Testis (tissue), 3 donors: ENCODE measurements around the gene MED25. TPM values are rescaled to one million over a fixed set of nuclear protein-coding genes. Genes with fewer than 3 reads are reported as not detected.

Experiments
- DNase-seq: peaks from one replicate; pipeline ENCODE4 v3.0.0-alpha.2; 2019
- H3K27ac ChIP-seq, 2 donors: fragments of 200-600 bp; sonication (generic); one replicate each; pipeline ENCODE4 v1.5.1; 2019
- H3K27me3 ChIP-seq: fragments of 200-600 bp; sonication (generic); one replicate; pipeline ENCODE4 v1.5.1; 2019
- H3K36me3 ChIP-seq: fragments of 200-600 bp; sonication (generic); one replicate; pipeline ENCODE4 v1.5.1; 2017; ENCODE audit warnings: low read depth; ENCODE audit errors: missing control alignments
- H3K4me1 ChIP-seq: fragments of 200-600 bp; sonication (generic); one replicate; pipeline ENCODE4 v1.5.1; 2019
- H3K4me3 ChIP-seq, 2 donors: fragments of 200-600 bp; sonication (generic); one replicate each; pipeline ENCODE4 v1.5.1; 2017 to 2019
- H3K9me3 ChIP-seq: fragments of 200-600 bp; sonication (generic); one replicate; pipeline ENCODE4 v1.5.1; 2017
- POLR2A ChIP-seq: fragments of 450-650 bp; IDR thresholded peaks from one replicate; pipeline ENCODE4 v1.6.1; 2017; ENCODE audit warnings: antibody characterized with exemption, mild to moderate bottlenecking, moderate library complexity
- WGBS, 2 donors: methylation state at CpG; one replicate each; pipeline ENCODE4 v1.1.5; 2018; 5-methylcytosine and 5-hydroxymethylcytosine counted together
- intact Hi-C: fragments of 100-400 bp; cut with DNase I; formaldehyde crosslinking; loops from one replicate; pipeline ENCODE4 v1.15.1; 2023; ENCODE audit warnings: low total_unique reads
- polyA plus RNA-seq: library from polyadenylated mRNA; stranded (reverse); fragments of 350-450 nt; fragmentation: Illumina TruSeq; extraction: RNeasy Lipid Tissue Mini Kit (QIAGEN cat#74804); gene quantifications from one replicate; pipeline ENCODE4 v1.2.3, GENCODE V29; 2014; ENCODE audit warnings: low read depth, low replicate concordance; ENCODE audit not compliant: insufficient read depth
- total RNA-seq, 2 donors: library from RNA; depleted of rRNA; stranded (reverse); fragments of >200 nt; gene quantifications; one replicate each; pipeline ENCODE4 v1.2.3, GENCODE V29; 2016
- TF ChIP-seq, protein P1 (sequence below), 3 experiments: fragments of 450-650 bp in 2 of 3; fragments of 200-600 bp in 1 of 3; sonication (generic) in 1 of 3; IDR thresholded peaks; one replicate each; pipeline ENCODE4 v1.5.1; 2016 to 2019; ENCODE audit warnings: antibody characterized with exemption in 3 of 3, mild to moderate bottlenecking in 2 of 3, moderate library complexity in 1 of 3

MED25 gene
- total and polyA plus RNA-seq, 3 donors from 2014 or later = 156 to 246 (median 244) TPM

DNA sequence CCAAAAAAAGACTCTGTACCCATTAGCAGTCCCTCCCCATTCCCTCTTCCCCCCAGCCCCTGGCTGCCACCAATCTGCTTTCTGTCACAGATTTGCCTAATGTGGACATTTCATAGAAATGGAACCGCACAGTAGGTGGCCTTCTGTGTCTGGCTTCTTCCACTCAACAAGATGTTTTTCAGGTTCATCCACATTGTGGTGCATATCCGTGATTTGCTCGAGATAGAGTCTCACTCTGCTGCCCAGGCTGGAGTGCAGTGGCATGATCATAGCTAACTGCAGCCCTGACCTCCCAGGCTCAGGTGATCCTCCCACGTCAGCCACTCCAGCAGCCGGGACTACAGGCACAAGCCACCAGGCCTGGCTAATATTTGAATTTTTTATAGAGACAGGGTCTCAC, 30.3 kb upstream of the MED25 start:
- Histone ChIP-seq H3K4me3 (no peak overlapping the region), H3K36me3 (no peaks in the 10 kb centered on the region), H3K27ac (peak overlapping the region; percentile 59 to 76), H3K9me3 (no peaks in the 10 kb centered on the region), H3K27me3 (no peaks in the 10 kb centered on the region), H3K4me1 (peaks cover 50% of the 10 kb centered on the region)
- TF ChIP-seq POLR2A = no peak
- TF ChIP-seq, protein P1, sequence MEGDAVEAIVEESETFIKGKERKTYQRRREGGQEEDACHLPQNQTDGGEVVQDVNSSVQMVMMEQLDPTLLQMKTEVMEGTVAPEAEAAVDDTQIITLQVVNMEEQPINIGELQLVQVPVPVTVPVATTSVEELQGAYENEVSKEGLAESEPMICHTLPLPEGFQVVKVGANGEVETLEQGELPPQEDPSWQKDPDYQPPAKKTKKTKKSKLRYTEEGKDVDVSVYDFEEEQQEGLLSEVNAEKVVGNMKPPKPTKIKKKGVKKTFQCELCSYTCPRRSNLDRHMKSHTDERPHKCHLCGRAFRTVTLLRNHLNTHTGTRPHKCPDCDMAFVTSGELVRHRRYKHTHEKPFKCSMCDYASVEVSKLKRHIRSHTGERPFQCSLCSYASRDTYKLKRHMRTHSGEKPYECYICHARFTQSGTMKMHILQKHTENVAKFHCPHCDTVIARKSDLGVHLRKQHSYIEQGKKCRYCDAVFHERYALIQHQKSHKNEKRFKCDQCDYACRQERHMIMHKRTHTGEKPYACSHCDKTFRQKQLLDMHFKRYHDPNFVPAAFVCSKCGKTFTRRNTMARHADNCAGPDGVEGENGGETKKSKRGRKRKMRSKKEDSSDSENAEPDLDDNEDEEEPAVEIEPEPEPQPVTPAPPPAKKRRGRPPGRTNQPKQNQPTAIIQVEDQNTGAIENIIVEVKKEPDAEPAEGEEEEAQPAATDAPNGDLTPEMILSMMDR (IDR thresholded peaks at IDR 0.05) = no peak
- WGBS, 2 donors = 59 to 82% methylated on average over 5 of the region's 5 CpGs
- DNase-seq = no peak
- intact Hi-C loops = no loop called here

DNA sequence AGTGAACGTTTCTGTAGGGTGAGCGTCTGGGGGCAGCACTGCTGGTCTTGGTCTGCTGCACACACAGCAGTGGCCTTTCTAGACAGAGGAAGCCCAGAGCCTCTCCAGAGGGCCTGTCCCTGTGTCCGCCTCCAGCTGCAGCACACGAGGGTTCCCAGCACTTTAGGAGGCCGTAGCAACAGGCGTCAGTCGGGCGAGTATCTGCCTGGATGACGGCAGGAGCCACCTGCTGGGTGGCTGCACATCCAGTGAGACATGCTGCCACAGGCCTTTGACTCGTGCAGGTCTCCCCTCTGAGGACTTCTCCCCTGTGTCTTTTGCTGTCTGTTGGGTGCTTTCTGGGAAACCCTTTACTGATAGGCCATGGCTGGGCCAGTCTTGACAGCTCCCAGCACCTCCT, 29.2 kb upstream of the MED25 start:
- Histone ChIP-seq H3K4me1 (peaks cover 50% of the 10 kb centered on the region), H3K27me3 (no peaks in the 10 kb centered on the region), H3K9me3 (no peaks in the 10 kb centered on the region), H3K27ac (peak overlapping the region; percentile 24 to 76), H3K4me3 (no peak overlapping the region), H3K36me3 (no peaks in the 10 kb centered on the region)
- no peak for DNase-seq
- intact Hi-C loops = no loop called here
- TF ChIP-seq, protein P1 (IDR thresholded peaks at IDR 0.05) = no peak
- no peak for TF ChIP-seq POLR2A
- WGBS, 2 donors = 78 to 88% methylated on average over 3 to 10 of the region's 10 CpGs

DNA sequence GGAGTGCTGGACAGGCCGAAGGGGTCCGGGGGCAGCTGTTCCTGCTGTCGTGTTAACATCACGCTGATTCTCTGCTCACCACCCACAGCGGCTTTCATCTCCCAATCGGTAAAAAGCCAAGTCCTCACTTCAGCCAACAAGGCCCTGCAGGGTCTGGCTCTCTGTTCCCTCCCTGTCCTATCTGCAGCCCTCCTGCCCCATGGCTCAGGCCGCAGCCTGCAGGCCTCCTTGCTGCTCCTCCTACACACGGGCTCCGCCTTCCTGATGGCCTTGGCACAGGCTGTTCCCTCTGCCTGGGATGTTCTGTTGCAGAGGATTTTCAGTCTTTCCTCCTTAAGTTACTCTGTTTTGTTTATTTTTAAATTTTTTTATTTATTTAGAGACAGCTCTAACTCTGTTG, 27.2 kb upstream of the MED25 start:
- Histone ChIP-seq H3K9me3 (no peaks in the 10 kb centered on the region), H3K27ac (peak overlapping the region; percentile 76 to 91), H3K27me3 (no peaks in the 10 kb centered on the region), H3K36me3 (no peaks in the 10 kb centered on the region), H3K4me1 (peaks cover 50% of the 10 kb centered on the region), H3K4me3 (no peak overlapping the region)
- DNase-seq = peak; percentile 94
- intact Hi-C loops = no loop called here
- WGBS, 2 donors = 19 to 35% methylated on average over 9 of the region's 9 CpGs
- TF ChIP-seq POLR2A = no peak
- TF ChIP-seq, protein P1 (IDR thresholded peaks at IDR 0.05) = no peak

DNA sequence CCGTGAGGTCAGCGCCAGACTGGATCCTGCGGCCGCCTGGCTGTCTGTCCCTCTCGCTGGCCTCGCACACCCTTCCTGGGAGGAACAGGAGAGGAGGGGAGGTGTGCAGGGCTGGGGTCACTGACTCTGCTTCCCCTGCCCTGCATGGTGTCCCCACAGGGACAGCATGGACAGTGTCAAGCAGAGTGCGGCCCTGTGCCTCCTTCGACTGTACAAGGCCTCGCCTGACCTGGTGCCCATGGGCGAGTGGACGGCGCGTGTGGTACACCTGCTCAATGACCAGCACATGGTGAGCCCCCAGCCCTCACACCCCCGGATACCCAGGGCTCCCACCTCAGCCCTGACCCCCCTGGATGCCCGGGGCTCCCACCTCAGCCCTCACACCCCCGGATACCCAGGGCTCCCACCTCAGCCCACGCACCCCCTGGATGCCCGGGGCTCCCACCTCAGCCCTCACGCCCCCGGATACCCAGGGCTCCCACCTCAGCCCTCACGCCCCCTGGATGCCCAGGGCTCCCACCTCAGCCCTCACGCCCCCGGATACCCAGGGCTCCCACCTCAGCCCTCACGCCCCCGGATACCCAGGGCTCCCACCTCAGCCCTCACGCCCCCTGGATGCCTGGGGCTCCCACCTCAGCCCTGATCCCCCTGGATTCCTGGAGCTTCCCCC, 26.2 kb upstream of the MED25 start:
- WGBS, 2 donors = 76 to 86% methylated on average over 13 to 24 of the region's 26 CpGs
- H3K4me3 ChIP-seq = no peak overlapping the region
- DNase-seq = no peak
- peak overlapping the region; percentile 76 to 83 for H3K27ac ChIP-seq
- peaks cover 42% of the 10 kb centered on the region for H3K4me1 ChIP-seq
- H3K9me3 ChIP-seq = no peaks in the 10 kb centered on the region
- no peak for TF ChIP-seq POLR2A
- TF ChIP-seq, protein P1 (IDR thresholded peaks at IDR 0.05) = no peak
- intact Hi-C loops = no loop called here
- H3K36me3 ChIP-seq = no peaks in the 10 kb centered on the region
- H3K27me3 ChIP-seq = no peaks in the 10 kb centered on the region
